Measurements from ENCODE around the gene ACTA2. TPM values are rescaled to one million over a fixed set of nuclear protein-coding genes. Genes with fewer than 3 reads are reported as not detected.

ACTA2 gene
- polyA plus RNA-seq, 4 donors: 6.5 to 274 (median 82.6) TPM

DNA sequence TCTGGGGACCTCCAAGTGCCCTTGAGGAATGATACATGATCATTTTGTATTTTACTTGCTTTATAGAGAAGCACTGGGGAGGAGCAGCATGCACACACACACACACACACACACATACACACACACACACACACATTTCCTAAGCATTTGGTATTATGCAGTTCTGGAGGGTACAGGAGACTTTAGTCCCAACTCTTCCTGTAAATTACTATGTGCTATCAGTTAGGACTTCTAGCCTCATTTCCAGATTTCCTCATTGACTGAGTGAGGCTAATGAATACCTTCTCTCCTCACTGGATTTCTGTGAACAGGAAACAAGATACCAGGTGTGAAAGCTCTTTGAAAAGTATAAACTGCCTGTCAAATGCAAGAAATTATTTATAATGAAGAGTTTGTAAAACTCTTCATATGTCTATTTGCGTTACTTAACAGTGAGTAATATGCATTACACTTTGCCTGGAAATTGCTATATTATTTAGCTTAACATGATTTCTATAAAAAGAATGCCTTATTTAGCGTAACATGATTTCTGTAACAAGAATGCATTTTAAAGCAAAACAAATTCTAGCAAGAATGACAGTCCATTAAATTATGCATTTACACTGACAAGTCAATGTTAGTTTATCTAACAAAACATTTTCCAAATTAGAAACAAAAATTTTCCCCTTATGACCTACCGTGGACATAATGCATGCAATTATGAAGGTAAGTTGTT, 34.2 kb downstream of the ACTA2 start:
- DNase-seq (peak in 1 of 2 donors; percentile 65), FAIRE-seq (peak; percentile 19)
- Histone ChIP-seq H3K4me1 (ENCODE audit: control insufficient read depth in 3 of 3, insufficient read depth in 2 of 3, low read depth in 1 of 3, low read length in 2 of 3) (peaks cover 0 to 4% (median 0%) of the 10 kb centered on the region in 3 donors), H3K9me3 (ENCODE audit: control insufficient read depth in 2 of 2, insufficient read depth in 1 of 2, low read depth in 1 of 2, low read length in 1 of 2) (no peaks in the 10 kb centered on the region), H3K36me3 (ENCODE audit: control insufficient read depth in 3 of 3, insufficient read depth in 2 of 3, low read depth in 1 of 3, low read length in 3 of 3) (peaks cover 0 to 16% (median 0%) of the 10 kb centered on the region in 3 donors), H3K27ac (ENCODE audit: low read depth in 1 of 3, low read length in 2 of 3) (peak overlapping the region in 2 of 3 donors; percentile 4 to 28), H3K27me3 (ENCODE audit: control insufficient read depth in 3 of 3, insufficient read depth in 3 of 3, low read length in 3 of 3) (no peaks in the 10 kb centered on the region), H3K4me3 (ENCODE audit: low read depth in 1 of 3, low read length in 3 of 3) (no peak overlapping the region)
- WGBS, 3 donors: 94 to 97% (median 95%) methylated on average over 3 of the region's 3 CpGs

DNA sequence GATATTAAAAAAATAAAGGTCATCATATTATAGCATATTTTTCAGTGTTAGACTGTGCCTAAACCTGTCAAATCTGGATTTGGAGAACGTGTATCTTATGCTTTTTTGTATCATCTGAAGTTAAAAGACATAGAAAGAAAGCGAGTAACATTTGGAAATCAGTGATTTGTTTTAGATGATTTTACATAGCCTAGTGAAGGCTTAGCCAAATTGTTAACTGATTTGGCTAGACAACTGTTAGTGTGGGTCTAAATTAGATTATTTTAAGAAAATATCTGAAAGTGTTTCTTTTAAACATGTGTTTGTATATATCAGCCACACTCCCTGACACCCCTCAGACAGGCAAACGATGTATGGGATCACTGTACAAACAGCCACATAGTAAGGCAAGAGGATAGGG, 35.6 kb downstream of the ACTA2 start:
- no peak for FAIRE-seq

GRCh38 chr10:88916231-88916630, 36.3 kb downstream of the ACTA2 start:
- no peak overlapping the region for H3K27ac ChIP-seq (ENCODE audit: low read depth in 1 of 3, low read length in 2 of 3)
- peaks cover 0 to 19% (median 2%) of the 10 kb centered on the region in 3 donors for H3K36me3 ChIP-seq (ENCODE audit: control insufficient read depth in 3 of 3, insufficient read depth in 2 of 3, low read depth in 1 of 3, low read length in 3 of 3)
- H3K27me3 ChIP-seq (ENCODE audit: control insufficient read depth in 3 of 3, insufficient read depth in 3 of 3, low read length in 3 of 3): no peaks in the 10 kb centered on the region
- FAIRE-seq: no peak
- DNase-seq: no peak
- H3K9me3 ChIP-seq (ENCODE audit: control insufficient read depth in 2 of 2, insufficient read depth in 1 of 2, low read depth in 1 of 2, low read length in 1 of 2): no peaks in the 10 kb centered on the region
- peaks cover 0 to 4% (median 0%) of the 10 kb centered on the region in 3 donors for H3K4me1 ChIP-seq (ENCODE audit: control insufficient read depth in 3 of 3, insufficient read depth in 2 of 3, low read depth in 1 of 3, low read length in 2 of 3)
- H3K4me3 ChIP-seq (ENCODE audit: low read depth in 1 of 3, low read length in 3 of 3): no peak overlapping the region

More for the DNA sequence above, 35.6 kb downstream of the ACTA2 start:
- peaks cover 0 to 19% (median 0%) of the 10 kb centered on the region in 3 donors for H3K36me3 ChIP-seq (ENCODE audit: control insufficient read depth in 3 of 3, insufficient read depth in 2 of 3, low read depth in 1 of 3, low read length in 3 of 3)
- peaks cover 0 to 4% (median 0%) of the 10 kb centered on the region in 3 donors for H3K4me1 ChIP-seq (ENCODE audit: control insufficient read depth in 3 of 3, insufficient read depth in 2 of 3, low read depth in 1 of 3, low read length in 2 of 3)
- H3K27me3 ChIP-seq (ENCODE audit: control insufficient read depth in 3 of 3, insufficient read depth in 3 of 3, low read length in 3 of 3): no peaks in the 10 kb centered on the region
- H3K4me3 ChIP-seq (ENCODE audit: low read depth in 1 of 3, low read length in 3 of 3): no peak overlapping the region
- DNase-seq: no peak
- WGBS, 3 donors: 93 to 96% (median 95%) methylated on average over 3 of the region's 3 CpGs
- H3K27ac ChIP-seq (ENCODE audit: low read depth in 1 of 3, low read length in 2 of 3): no peak overlapping the region
- no peaks in the 10 kb centered on the region for H3K9me3 ChIP-seq (ENCODE audit: control insufficient read depth in 2 of 2, insufficient read depth in 1 of 2, low read depth in 1 of 2, low read length in 1 of 2)

DNA sequence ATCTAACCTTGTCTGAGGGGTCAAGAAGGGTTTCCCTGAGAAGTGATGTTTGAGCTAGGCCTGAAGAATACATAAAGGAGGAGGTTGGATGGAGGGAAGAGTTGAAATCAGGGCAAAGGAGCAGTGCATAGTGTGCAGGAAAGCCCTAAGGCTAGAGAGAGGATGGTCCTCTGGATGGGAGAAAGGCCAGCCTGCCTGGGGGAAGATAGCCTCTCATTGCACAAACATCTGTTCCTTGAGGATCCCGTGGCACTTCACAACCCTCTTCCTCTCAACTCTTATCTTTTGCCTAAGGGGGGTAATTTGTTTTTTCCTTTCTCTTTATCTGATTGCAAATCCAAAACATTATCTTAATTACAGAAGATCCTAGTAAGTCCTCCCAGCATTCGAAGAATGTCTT, 36.8 kb downstream of the ACTA2 start:
- DNase-seq (no peak), FAIRE-seq (no peak)
- H3K9me3 ChIP-seq (ENCODE audit: control insufficient read depth in 2 of 2, insufficient read depth in 1 of 2, low read depth in 1 of 2, low read length in 1 of 2): no peaks in the 10 kb centered on the region
- no peaks in the 10 kb centered on the region for H3K27me3 ChIP-seq (ENCODE audit: control insufficient read depth in 3 of 3, insufficient read depth in 3 of 3, low read length in 3 of 3)
- H3K27ac ChIP-seq (ENCODE audit: low read depth in 1 of 3, low read length in 2 of 3): no peak overlapping the region
- WGBS, 3 donors: 69 to 83% (median 83%) methylated on average over 2 of the region's 2 CpGs
- no peak overlapping the region for H3K4me3 ChIP-seq (ENCODE audit: low read depth in 1 of 3, low read length in 3 of 3)
- H3K4me1 ChIP-seq (ENCODE audit: control insufficient read depth in 3 of 3, insufficient read depth in 2 of 3, low read depth in 1 of 3, low read length in 2 of 3): peaks cover 0 to 4% (median 0%) of the 10 kb centered on the region in 3 donors
- peaks cover 0 to 19% (median 4%) of the 10 kb centered on the region in 3 donors for H3K36me3 ChIP-seq (ENCODE audit: control insufficient read depth in 3 of 3, insufficient read depth in 2 of 3, low read depth in 1 of 3, low read length in 3 of 3)

GRCh38 chr10:88913788-88914187, 38.8 kb downstream of the ACTA2 start:
- FAIRE-seq (no peak), DNase-seq (peak in 1 of 2 donors; percentile 24)
- Histone ChIP-seq H3K4me3 (ENCODE audit: low read depth in 1 of 3, low read length in 3 of 3) (no peak overlapping the region), H3K4me1 (ENCODE audit: control insufficient read depth in 3 of 3, insufficient read depth in 2 of 3, low read depth in 1 of 3, low read length in 2 of 3) (peaks cover 0 to 4% (median 0%) of the 10 kb centered on the region in 3 donors), H3K9me3 (ENCODE audit: control insufficient read depth in 2 of 2, insufficient read depth in 1 of 2, low read depth in 1 of 2, low read length in 1 of 2) (no peaks in the 10 kb centered on the region), H3K36me3 (ENCODE audit: control insufficient read depth in 3 of 3, insufficient read depth in 2 of 3, low read depth in 1 of 3, low read length in 3 of 3) (peaks cover 0 to 18% (median 4%) of the 10 kb centered on the region in 3 donors), H3K27me3 (ENCODE audit: control insufficient read depth in 3 of 3, insufficient read depth in 3 of 3, low read length in 3 of 3) (no peaks in the 10 kb centered on the region), H3K27ac (ENCODE audit: low read depth in 1 of 3, low read length in 2 of 3) (no peak overlapping the region)
- WGBS, 3 donors: 61 to 73% (median 69%) methylated on average over 5 of the region's 5 CpGs

DNA sequence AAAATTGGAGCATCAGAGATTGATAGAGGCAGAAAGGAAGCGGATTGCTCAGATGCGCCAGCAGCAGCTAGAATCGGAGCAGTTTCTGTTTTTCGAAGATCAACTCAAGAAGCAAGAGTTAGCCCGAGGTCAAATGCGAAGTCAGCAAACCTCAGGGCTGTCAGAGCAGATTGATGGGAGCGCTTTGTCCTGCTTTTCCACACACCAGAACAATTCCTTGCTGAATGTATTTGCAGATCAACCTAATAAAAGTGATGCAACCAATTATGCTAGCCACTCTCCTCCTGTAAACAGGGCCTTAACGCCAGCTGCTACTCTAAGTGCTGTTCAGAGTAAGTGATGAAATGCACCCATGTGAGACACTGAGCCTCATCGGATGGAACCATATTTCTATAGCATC, 39.4 kb downstream of the ACTA2 start:
- 61 to 91% (median 87%) methylated on average over 9 of the region's 9 CpGs for WGBS, 3 donors
- FAIRE-seq: no peak

DNA sequence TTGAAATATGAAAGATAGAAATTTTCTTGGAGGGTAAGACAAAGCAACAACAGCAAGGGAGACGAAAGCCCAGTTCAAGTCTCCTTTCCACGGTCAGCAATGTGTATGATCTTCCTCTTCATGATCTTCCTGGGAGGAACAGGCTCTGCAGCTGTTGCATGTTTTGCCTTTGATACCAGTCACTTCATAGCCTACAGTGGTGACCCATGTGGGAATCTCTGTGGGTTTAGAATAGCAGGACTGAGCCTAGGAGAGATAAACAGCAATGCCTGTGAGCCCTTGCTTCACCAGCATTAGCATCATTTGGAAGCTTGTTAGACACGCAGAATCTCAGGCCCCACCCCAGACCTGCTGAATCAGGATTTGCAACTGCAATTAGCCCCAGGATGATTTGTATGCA, 40.7 kb downstream of the ACTA2 start:
- Histone ChIP-seq H3K27ac (ENCODE audit: low read depth in 1 of 3, low read length in 2 of 3) (no peak overlapping the region), H3K4me1 (ENCODE audit: control insufficient read depth in 3 of 3, insufficient read depth in 2 of 3, low read depth in 1 of 3, low read length in 2 of 3) (no peaks in the 10 kb centered on the region)
- 95 to 97% (median 96%) methylated on average over 3 of the region's 3 CpGs for WGBS, 3 donors

More for the DNA sequence above, 39.4 kb downstream of the ACTA2 start:
- H3K4me3 ChIP-seq (ENCODE audit: low read depth in 1 of 3, low read length in 3 of 3): no peak overlapping the region
- peaks cover 0 to 4% (median 0%) of the 10 kb centered on the region in 3 donors for H3K4me1 ChIP-seq (ENCODE audit: control insufficient read depth in 3 of 3, insufficient read depth in 2 of 3, low read depth in 1 of 3, low read length in 2 of 3)
- H3K27me3 ChIP-seq (ENCODE audit: control insufficient read depth in 3 of 3, insufficient read depth in 3 of 3, low read length in 3 of 3): no peaks in the 10 kb centered on the region
- H3K27ac ChIP-seq (ENCODE audit: low read depth in 1 of 3, low read length in 2 of 3): peak overlapping the region in 2 of 3 donors; percentile 40 to 42
- H3K9me3 ChIP-seq (ENCODE audit: control insufficient read depth in 2 of 2, insufficient read depth in 1 of 2, low read depth in 1 of 2, low read length in 1 of 2): no peaks in the 10 kb centered on the region
- peaks cover 0 to 18% (median 4%) of the 10 kb centered on the region in 3 donors for H3K36me3 ChIP-seq (ENCODE audit: control insufficient read depth in 3 of 3, insufficient read depth in 2 of 3, low read depth in 1 of 3, low read length in 3 of 3)
- peak in 1 of 2 donors; percentile 36 for DNase-seq

DNA sequence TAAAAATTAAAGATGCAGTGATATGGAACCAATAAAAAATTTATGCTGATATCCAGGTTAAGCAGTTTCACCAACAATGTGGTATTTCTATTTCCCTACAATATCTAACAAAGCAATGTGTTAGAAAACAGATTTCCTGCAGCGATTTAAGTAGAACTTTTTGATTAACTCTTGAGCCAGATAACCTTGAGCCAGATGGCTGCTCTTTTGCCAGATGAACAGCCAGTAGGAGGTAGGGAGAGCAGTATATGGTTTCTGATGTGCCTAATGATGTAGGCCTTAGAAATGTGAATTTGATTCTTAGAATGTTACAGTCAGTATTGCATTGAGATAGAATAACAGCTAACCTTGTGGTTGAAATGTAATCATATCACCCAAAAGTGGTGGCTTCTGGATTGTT, 41.5 kb downstream of the ACTA2 start:
- Histone ChIP-seq H3K27ac (ENCODE audit: low read depth in 1 of 3, low read length in 2 of 3) (no peak overlapping the region), H3K4me3 (ENCODE audit: low read depth in 1 of 3, low read length in 3 of 3) (no peak overlapping the region), H3K4me1 (ENCODE audit: control insufficient read depth in 3 of 3, insufficient read depth in 2 of 3, low read depth in 1 of 3, low read length in 2 of 3) (no peaks in the 10 kb centered on the region), H3K27me3 (ENCODE audit: control insufficient read depth in 3 of 3, insufficient read depth in 3 of 3, low read length in 3 of 3) (no peaks in the 10 kb centered on the region), H3K36me3 (ENCODE audit: control insufficient read depth in 3 of 3, insufficient read depth in 2 of 3, low read depth in 1 of 3, low read length in 3 of 3) (peaks cover 0 to 19% (median 4%) of the 10 kb centered on the region in 3 donors), H3K9me3 (ENCODE audit: control insufficient read depth in 2 of 2, insufficient read depth in 1 of 2, low read depth in 1 of 2, low read length in 1 of 2) (no peaks in the 10 kb centered on the region)
- 91 to 100% (median 97%) methylated on average over 1 of the region's 1 CpG for WGBS, 3 donors
- DNase-seq: no peak
- FAIRE-seq: no peak

More for the DNA sequence above, 40.7 kb downstream of the ACTA2 start:
- no peak for DNase-seq
- FAIRE-seq: no peak
- Histone ChIP-seq H3K27me3 (ENCODE audit: control insufficient read depth in 3 of 3, insufficient read depth in 3 of 3, low read length in 3 of 3) (no peaks in the 10 kb centered on the region), H3K4me3 (ENCODE audit: low read depth in 1 of 3, low read length in 3 of 3) (no peak overlapping the region), H3K9me3 (ENCODE audit: control insufficient read depth in 2 of 2, insufficient read depth in 1 of 2, low read depth in 1 of 2, low read length in 1 of 2) (no peaks in the 10 kb centered on the region), H3K36me3 (ENCODE audit: control insufficient read depth in 3 of 3, insufficient read depth in 2 of 3, low read depth in 1 of 3, low read length in 3 of 3) (peaks cover 0 to 15% (median 4%) of the 10 kb centered on the region in 3 donors)
